Testis (tissue), 3 donors: Measurements from ENCODE around the gene DNLZ. TPM values are rescaled to one million over a fixed set of nuclear protein-coding genes. Genes with fewer than 3 reads are reported as not detected.

Experiments
- DNase-seq: peaks from one replicate; pipeline ENCODE4 v3.0.0-alpha.2; 2019
- H3K27ac ChIP-seq, 2 donors: fragments of 200-600 bp; sonication (generic); one replicate each; pipeline ENCODE4 v1.5.1; 2019
- H3K27me3 ChIP-seq: fragments of 200-600 bp; sonication (generic); one replicate; pipeline ENCODE4 v1.5.1; 2019
- H3K36me3 ChIP-seq: fragments of 200-600 bp; sonication (generic); one replicate; pipeline ENCODE4 v1.5.1; 2017; ENCODE audit warnings: low read depth; ENCODE audit errors: missing control alignments
- H3K4me1 ChIP-seq: fragments of 200-600 bp; sonication (generic); one replicate; pipeline ENCODE4 v1.5.1; 2019
- H3K4me3 ChIP-seq, 2 donors: fragments of 200-600 bp; sonication (generic); one replicate each; pipeline ENCODE4 v1.5.1; 2017 to 2019
- H3K9me3 ChIP-seq: fragments of 200-600 bp; sonication (generic); one replicate; pipeline ENCODE4 v1.5.1; 2017
- CTCF ChIP-seq, 3 experiments: fragments of 450-650 bp in 2 of 3; fragments of 200-600 bp in 1 of 3; sonication (generic) in 1 of 3; IDR thresholded peaks; one replicate each; pipeline ENCODE4 v1.5.1; 2016 to 2019; ENCODE audit warnings: antibody characterized with exemption in 3 of 3, mild to moderate bottlenecking in 2 of 3, moderate library complexity in 1 of 3
- POLR2A ChIP-seq: fragments of 450-650 bp; IDR thresholded peaks from one replicate; pipeline ENCODE4 v1.6.1; 2017; ENCODE audit warnings: antibody characterized with exemption, mild to moderate bottlenecking, moderate library complexity
- WGBS, 2 donors: methylation state at CpG; one replicate each; pipeline ENCODE4 v1.1.5; 2018; 5-methylcytosine and 5-hydroxymethylcytosine counted together
- intact Hi-C: fragments of 100-400 bp; cut with DNase I; formaldehyde crosslinking; loops from one replicate; pipeline ENCODE4 v1.15.1; 2023; ENCODE audit warnings: low total_unique reads
- polyA plus RNA-seq: library from polyadenylated mRNA; stranded (reverse); fragments of 350-450 nt; fragmentation: Illumina TruSeq; extraction: RNeasy Lipid Tissue Mini Kit (QIAGEN cat#74804); gene quantifications from one replicate; pipeline ENCODE4 v1.2.3, GENCODE V29; 2014; ENCODE audit warnings: low read depth, low replicate concordance; ENCODE audit not compliant: insufficient read depth
- total RNA-seq, 2 donors: library from RNA; depleted of rRNA; stranded (reverse); fragments of >200 nt; gene quantifications; one replicate each; pipeline ENCODE4 v1.2.3, GENCODE V29; 2016

Gene DNLZ
- total and polyA plus RNA-seq, 3 donors from 2014 or later = 14.0 to 51.1 (median 48.2) TPM

- no peaks in the 10 kb centered on the region for H3K4me1 ChIP-seq
- no peak overlapping the region for H3K27ac ChIP-seq
- DNase-seq = no peak
- TF ChIP-seq CTCF (IDR thresholded peaks at IDR 0.05) = no peak
- TF ChIP-seq POLR2A = no peak
- WGBS, 2 donors = 93 to 95% methylated on average over 12 to 23 of the region's 23 CpGs
- intact Hi-C loops = no loop called here
- no peaks in the 10 kb centered on the region for H3K9me3 ChIP-seq
- H3K27me3 ChIP-seq = no peaks in the 10 kb centered on the region
- H3K4me3 ChIP-seq = no peak overlapping the region
- H3K36me3 ChIP-seq = no peaks in the 10 kb centered on the region
Measured at GRCh38 chr9:136316271-136316751, 47.2 kb downstream of the DNLZ start.

- H3K27ac ChIP-seq = no peak overlapping the region
- H3K4me1 ChIP-seq = no peaks in the 10 kb centered on the region
- H3K27me3 ChIP-seq = no peaks in the 10 kb centered on the region
- intact Hi-C loops = no loop called here
- no peaks in the 10 kb centered on the region for H3K36me3 ChIP-seq
- no peak for DNase-seq
- 90 to 98% methylated on average over 4 of the region's 4 CpGs for WGBS, 2 donors
- H3K4me3 ChIP-seq = no peak overlapping the region
- TF ChIP-seq CTCF (IDR thresholded peaks at IDR 0.05) (no peak), POLR2A (no peak)
- H3K9me3 ChIP-seq = no peaks in the 10 kb centered on the region
Measured at GRCh38 chr9:136314944-136315343, 48.6 kb downstream of the DNLZ start.

GRCh38 chr9:136314056-136314416, 49.5 kb downstream of the DNLZ start:
- no peak overlapping the region for H3K27ac ChIP-seq
- DNase-seq = no peak
- 81 to 85% methylated on average over 3 of the region's 3 CpGs for WGBS, 2 donors
- TF ChIP-seq POLR2A (no peak), CTCF (IDR thresholded peaks at IDR 0.05) (no peak)
- intact Hi-C loops = no loop called here
- H3K9me3 ChIP-seq = no peaks in the 10 kb centered on the region
- no peak overlapping the region for H3K4me3 ChIP-seq
- H3K36me3 ChIP-seq = no peaks in the 10 kb centered on the region
- no peaks in the 10 kb centered on the region for H3K27me3 ChIP-seq
- no peaks in the 10 kb centered on the region for H3K4me1 ChIP-seq

DNA sequence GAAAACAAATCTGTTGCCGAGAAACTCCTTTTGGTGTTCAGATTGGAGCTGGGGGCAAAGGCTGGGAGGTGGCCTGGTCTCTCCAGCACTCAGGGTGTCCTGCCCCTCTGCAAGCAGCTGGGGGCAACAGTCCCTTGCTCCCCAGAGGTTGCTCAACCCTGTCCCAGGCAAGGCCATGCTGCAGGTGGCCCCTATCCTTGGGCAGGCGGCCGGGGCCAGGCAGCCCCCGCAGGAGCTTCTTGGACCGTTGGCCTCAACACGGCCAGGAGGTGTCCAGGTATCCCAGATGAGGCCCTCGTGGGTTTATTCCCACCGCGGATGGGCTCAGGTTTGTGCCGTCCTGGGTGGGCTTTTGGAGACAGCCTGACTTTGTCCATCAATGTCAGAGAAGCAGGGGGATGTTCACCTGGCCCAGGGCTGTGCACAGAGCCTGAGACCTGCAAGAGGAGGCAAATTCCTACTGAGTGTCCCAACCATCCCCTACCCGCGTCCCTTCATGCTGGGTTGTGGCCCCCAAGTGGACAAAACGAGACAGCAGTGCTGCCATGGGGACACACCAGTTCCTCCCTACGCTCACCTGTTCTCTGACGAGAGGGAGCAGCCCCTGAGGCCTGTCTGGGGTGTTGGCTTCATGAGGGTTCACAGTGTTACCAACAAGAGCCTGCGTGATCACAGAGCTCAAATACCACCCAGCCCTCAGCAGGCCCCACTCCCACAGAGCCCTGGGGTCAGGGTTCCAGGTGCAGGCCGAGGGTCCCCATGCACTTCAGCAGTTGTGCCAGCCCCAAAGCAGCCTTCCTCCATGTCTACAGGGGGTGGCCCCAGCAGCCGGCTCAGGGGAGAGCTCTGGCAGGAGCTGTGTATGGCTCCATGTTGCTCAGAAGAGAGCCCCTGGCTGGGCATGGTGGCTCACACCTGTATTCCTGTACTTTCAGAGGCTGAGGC, 50.2 kb downstream of the DNLZ start:
- H3K4me1 ChIP-seq = no peaks in the 10 kb centered on the region
- no peak for DNase-seq
- intact Hi-C loops = no loop called here
- H3K27ac ChIP-seq = no peak overlapping the region
- H3K4me3 ChIP-seq = no peak overlapping the region
- no peaks in the 10 kb centered on the region for H3K27me3 ChIP-seq
- no peak for TF ChIP-seq POLR2A
- no peak for TF ChIP-seq CTCF (IDR thresholded peaks at IDR 0.05)
- H3K36me3 ChIP-seq = no peaks in the 10 kb centered on the region
- no peaks in the 10 kb centered on the region for H3K9me3 ChIP-seq
- 87 to 89% methylated on average over 3 to 17 of the region's 18 CpGs for WGBS, 2 donors
